ENCODE data around the gene MYL1. TPM values are rescaled to one million over a fixed set of nuclear protein-coding genes. Genes with fewer than 3 reads are reported as not detected.
A peak's percentile ranks its signal among the peaks of the same experiment; 100 is the strongest.

MYL1 gene
- total RNA-seq, 1 donor from 2014 or later: not detected

DNA sequence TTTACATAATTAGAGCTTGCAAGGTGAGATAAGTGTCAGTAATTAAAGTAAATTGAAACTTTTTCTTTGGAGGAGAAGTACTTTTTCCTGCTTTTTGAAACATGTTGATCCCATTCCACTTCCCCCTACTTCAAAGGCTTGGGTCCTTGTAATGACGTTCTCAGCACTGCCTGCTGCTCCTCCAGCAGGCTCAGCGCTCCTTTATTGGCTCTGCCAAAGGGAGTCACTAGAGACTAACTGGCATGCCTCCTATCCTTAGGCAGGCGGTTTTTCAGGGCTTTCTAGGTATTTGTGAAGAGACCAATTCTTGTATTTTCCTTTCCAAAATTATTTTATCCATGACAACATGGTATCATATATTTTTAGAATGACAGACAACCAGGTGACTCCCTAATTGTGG is 45.8 kb downstream of the MYL1 start:
- Mint-ChIP-seq H3K36me3 (ENCODE audit: low read depth) (no peaks in the 10 kb centered on the region), H3K4me1 (no peaks in the 10 kb centered on the region), H3K9me3 (peaks cover 3% of the 10 kb centered on the region), H3K4me3 (no peak overlapping the region), H3K27ac (ENCODE audit: unreplicated experiment) (peak overlapping the region; percentile 57), H3K27me3 (ENCODE audit: low read depth) (peaks cover 18% of the 10 kb centered on the region)
- TF ChIP-seq, protein P1, sequence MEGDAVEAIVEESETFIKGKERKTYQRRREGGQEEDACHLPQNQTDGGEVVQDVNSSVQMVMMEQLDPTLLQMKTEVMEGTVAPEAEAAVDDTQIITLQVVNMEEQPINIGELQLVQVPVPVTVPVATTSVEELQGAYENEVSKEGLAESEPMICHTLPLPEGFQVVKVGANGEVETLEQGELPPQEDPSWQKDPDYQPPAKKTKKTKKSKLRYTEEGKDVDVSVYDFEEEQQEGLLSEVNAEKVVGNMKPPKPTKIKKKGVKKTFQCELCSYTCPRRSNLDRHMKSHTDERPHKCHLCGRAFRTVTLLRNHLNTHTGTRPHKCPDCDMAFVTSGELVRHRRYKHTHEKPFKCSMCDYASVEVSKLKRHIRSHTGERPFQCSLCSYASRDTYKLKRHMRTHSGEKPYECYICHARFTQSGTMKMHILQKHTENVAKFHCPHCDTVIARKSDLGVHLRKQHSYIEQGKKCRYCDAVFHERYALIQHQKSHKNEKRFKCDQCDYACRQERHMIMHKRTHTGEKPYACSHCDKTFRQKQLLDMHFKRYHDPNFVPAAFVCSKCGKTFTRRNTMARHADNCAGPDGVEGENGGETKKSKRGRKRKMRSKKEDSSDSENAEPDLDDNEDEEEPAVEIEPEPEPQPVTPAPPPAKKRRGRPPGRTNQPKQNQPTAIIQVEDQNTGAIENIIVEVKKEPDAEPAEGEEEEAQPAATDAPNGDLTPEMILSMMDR (conservative IDR thresholded peaks at IDR 0.05): no peak
- DNase-seq (ENCODE audit: low read depth, low spot score): no peak

DNA sequence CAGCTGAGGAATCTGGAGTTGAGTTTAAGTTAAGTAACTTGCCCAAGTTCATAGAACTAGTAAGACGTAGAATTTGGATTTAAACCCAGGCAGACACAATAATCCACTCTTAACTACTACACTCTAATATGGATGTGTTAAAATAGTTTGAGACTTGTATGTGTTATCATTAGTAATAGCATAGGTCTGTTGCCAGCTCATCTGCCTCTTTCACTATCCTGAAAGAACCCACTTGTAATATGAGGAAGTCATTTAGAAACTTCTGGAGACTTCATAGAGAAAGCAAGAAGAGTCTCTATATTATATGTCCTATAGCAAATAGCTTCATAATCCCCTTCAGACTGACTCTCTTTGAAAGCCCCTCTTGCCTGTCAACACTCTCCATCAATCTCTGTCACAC is 46.7 kb downstream of the MYL1 start:
- Mint-ChIP-seq H3K4me1 (no peaks in the 10 kb centered on the region), H3K27me3 (ENCODE audit: low read depth) (peaks cover 18% of the 10 kb centered on the region), H3K9me3 (no peaks in the 10 kb centered on the region), H3K27ac (ENCODE audit: unreplicated experiment) (no peak overlapping the region), H3K36me3 (ENCODE audit: low read depth) (no peaks in the 10 kb centered on the region), H3K4me3 (no peak overlapping the region)
- no peak for DNase-seq (ENCODE audit: low read depth, low spot score)
- TF ChIP-seq, protein P1 (conservative IDR thresholded peaks at IDR 0.05): no peak

- H3K4me1 Mint-ChIP-seq: no peaks in the 10 kb centered on the region
- H3K36me3 Mint-ChIP-seq (ENCODE audit: low read depth): no peaks in the 10 kb centered on the region
- peaks cover 18% of the 10 kb centered on the region for H3K27me3 Mint-ChIP-seq (ENCODE audit: low read depth)
- DNase-seq (ENCODE audit: low read depth, low spot score): no peak
- no peaks in the 10 kb centered on the region for H3K9me3 Mint-ChIP-seq
- no peak overlapping the region for H3K4me3 Mint-ChIP-seq
- TF ChIP-seq, protein P1 (conservative IDR thresholded peaks at IDR 0.05): no peak
- no peak overlapping the region for H3K27ac Mint-ChIP-seq (ENCODE audit: unreplicated experiment)
Observed at GRCh38 chr2:210267698-210268097, 47.3 kb downstream of the MYL1 start.

DNA sequence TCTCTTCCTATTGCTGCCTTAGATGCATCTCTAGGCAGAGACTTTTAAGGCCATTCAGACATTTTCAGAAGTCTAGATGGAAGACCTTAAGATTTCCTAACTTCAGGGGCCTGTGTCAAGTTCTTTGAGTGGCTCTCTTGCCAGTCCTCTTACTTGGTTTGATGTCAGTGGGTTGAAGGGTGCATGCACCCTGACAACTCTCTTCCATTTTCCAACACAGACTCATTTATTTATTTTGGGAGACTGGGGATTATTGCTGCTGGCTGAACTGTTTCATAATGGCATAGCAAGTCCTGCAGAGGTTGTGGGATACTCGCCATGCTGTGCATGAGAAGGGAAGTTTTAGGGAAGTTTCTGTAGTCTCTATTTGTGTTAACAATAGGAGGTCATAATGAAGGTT is 50.7 kb downstream of the MYL1 start:
- TF ChIP-seq, protein P1 (conservative IDR thresholded peaks at IDR 0.05): no peak
- H3K27ac Mint-ChIP-seq (ENCODE audit: unreplicated experiment): no peak overlapping the region
- H3K27me3 Mint-ChIP-seq (ENCODE audit: low read depth): peaks cover 15% of the 10 kb centered on the region
- no peak overlapping the region for H3K4me3 Mint-ChIP-seq
- no peak for DNase-seq (ENCODE audit: low read depth, low spot score)
- no peaks in the 10 kb centered on the region for H3K4me1 Mint-ChIP-seq
- H3K9me3 Mint-ChIP-seq: no peaks in the 10 kb centered on the region
- H3K36me3 Mint-ChIP-seq (ENCODE audit: low read depth): no peaks in the 10 kb centered on the region

DNA sequence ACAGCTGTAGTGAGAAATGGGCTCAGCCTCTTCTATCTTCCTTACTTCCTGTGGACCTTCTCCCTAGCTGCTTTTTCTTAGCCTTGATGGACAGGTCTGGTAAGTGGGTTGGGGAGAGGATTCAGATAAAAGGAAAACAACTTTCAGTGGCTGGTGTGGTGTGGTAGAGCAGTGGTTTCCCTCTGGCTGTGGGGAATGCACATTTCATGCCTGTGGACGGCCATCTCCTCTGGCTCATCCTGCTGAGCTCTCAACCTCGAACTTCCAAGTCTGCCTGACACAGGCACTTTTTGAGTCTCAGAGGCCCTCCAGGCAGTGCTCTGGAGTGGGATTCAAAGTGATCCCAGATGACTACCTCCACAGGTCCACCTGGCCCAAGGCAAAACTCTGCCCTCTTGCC is 51.1 kb downstream of the MYL1 start:
- no peaks in the 10 kb centered on the region for H3K9me3 Mint-ChIP-seq
- H3K4me1 Mint-ChIP-seq: no peaks in the 10 kb centered on the region
- no peak for DNase-seq (ENCODE audit: low read depth, low spot score)
- peaks cover 15% of the 10 kb centered on the region for H3K27me3 Mint-ChIP-seq (ENCODE audit: low read depth)
- no peaks in the 10 kb centered on the region for H3K36me3 Mint-ChIP-seq (ENCODE audit: low read depth)
- TF ChIP-seq, protein P1 (conservative IDR thresholded peaks at IDR 0.05): no peak
- H3K27ac Mint-ChIP-seq (ENCODE audit: unreplicated experiment): no peak overlapping the region
- no peak overlapping the region for H3K4me3 Mint-ChIP-seq

DNA sequence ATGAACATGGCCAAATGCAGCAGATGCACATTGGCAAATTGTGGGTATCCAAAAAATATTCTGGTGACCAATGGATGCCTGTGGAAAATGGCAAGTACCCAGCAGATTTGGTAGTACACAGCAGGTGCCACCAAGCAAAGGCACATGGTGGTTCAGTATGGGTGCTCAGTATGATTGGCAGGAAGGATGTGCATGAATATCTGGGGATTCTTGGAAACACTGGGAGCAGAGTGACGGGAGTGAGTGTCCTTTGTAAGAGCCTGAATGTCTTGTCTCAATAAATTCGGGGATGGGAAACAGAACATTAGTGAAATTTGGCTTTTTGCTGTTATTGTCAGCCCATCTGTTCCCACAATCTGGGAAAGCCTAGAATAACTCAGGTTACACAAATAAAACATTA is 52.9 kb downstream of the MYL1 start:
- Mint-ChIP-seq H3K27ac (ENCODE audit: unreplicated experiment) (no peak overlapping the region), H3K27me3 (ENCODE audit: low read depth) (peaks cover 10% of the 10 kb centered on the region), H3K4me3 (no peak overlapping the region), H3K9me3 (no peaks in the 10 kb centered on the region), H3K36me3 (ENCODE audit: low read depth) (no peaks in the 10 kb centered on the region), H3K4me1 (no peaks in the 10 kb centered on the region)
- DNase-seq (ENCODE audit: low read depth, low spot score): no peak
- TF ChIP-seq, protein P1 (conservative IDR thresholded peaks at IDR 0.05): no peak
